ENCODE data around the gene NOP14.
A peak's percentile ranks its signal among the peaks of the same experiment; 100 is the strongest.
"Not testable (repeated sequence)": the region's sequence is repeated elsewhere in the genome, so short reads cannot be mapped to it uniquely, and the experiment has no call there.

Gene NOP14

DNA sequence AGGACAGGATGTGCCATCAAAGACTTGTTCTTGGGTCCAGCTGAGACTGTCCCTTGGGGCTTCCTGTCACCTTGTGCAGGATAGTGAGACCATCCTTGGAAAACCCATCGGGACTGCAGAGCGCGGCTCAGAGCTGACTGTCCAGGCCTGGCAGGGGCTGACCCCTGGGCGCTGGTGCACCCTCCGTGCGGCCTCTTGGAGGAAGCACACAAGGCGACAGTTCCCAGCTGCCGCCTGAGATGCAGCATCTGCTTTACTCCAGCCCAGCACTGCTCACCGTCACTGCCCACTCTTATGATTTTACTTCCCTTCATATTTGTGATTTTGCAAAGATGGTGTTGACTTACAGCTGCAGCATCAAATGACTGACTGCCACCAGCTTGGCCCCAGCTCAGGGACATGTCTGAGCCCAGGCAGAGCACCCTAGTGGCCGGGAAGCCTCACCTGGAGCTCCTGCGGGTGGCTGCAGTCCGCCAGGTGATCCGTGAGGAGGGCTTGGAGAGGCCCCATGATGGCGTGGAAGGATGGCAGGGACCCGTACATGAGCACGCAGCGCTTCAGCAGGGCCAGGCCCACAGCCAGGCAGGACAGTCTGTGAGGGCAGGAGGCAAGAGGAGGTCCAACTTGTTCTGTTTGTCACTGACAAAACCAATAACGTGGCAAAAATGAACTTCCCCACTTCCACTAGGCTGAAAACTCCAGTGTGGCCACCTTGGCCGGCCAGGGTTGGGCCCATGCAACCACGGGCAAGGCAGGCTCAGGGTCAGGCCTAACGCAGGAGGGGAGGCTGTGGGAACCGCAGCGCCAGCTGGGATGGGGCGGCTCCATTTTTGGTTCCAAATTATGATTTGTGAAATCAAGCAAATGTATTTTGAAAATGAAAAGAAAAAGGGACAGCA lies 21.8 kb downstream of the NOP14 start:
- no peak for DNase-seq

- no peak for DNase-seq
Measured at GRCh38 chr4:2940267-2941137, 22.7 kb downstream of the NOP14 start.

GRCh38 chr4:2939383-2940243 lies 23.6 kb downstream of the NOP14 start:
- no peak for DNase-seq

DNA sequence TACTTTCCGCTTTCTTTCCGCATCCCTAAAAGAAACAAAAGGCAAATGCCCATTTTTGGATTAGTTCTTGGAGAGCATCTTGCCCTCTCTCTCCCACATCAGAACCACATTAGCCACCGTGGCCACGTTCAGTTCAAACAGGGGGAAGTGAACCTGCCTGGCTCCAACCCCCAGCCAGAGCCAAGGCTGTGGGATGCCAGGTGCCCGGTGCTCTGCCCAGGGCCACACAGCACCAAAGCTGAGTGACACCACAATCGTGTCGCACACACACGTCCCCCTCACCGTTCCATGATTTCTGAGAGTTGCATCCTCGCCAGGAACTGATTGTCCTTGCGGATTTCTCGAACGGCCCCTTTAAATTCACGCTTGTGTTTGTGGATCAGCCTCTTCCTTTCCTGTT lies 24.3 kb downstream of the NOP14 start:
- DNase-seq: no peak

DNA sequence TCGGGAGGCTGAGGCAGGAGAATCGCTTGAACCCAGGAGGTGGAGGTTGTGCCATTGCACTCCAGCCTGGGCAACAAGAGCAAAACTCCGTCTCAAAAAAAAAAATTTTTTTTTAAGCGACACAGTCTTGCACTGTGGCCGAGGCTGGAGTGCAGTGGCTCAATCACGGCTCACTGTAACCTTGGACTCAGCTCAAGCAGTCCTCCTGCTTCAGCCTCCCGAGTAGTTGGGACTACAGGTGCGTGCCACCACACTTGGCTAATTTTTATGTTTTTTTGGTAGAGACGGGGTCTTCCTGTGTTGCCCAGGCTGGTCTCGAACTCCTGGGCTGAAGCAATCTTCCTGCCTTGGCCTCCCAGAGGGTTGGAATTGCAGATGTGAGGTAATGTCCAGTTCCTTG lies 24.8 kb downstream of the NOP14 start:
- DNase-seq: not testable (repeated sequence)

GRCh38 chr4:2937986-2938385 lies 25.2 kb downstream of the NOP14 start:
- DNase-seq: no peak

DNA sequence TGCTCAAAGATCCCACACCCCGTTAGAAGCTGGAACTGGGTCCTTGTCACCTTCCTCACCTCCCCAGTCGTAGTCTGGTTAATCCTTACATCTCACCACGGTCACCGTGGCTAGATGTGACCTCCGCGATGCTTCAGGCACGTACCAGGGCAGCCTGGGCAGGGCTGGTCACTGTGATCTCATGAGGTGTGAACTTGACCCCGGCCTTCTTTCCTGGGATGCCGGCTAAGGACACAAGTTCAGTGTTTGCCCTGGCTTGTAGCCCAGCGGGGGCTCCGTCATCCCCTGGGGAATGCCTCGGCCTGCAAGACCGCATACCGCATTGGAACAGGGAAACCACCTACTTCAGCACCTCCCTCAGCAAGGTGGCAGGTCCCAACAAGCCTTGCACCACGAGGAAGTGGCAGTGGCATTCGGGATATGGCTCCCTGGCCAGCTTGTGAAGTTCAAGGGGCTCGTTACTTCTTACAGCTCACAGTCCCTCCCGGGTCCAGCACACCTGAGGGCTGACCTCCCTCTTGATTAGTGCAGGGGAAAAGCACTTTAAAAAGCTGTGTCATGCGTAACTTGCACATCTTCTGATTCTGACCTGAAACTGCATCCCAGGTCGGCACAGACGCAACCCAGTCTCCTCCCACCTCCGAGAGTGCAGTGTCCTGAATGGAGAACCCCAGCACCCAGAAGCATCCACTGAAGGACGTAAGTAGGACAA lies 25.9 kb downstream of the NOP14 start:
- no peak for DNase-seq

DNA sequence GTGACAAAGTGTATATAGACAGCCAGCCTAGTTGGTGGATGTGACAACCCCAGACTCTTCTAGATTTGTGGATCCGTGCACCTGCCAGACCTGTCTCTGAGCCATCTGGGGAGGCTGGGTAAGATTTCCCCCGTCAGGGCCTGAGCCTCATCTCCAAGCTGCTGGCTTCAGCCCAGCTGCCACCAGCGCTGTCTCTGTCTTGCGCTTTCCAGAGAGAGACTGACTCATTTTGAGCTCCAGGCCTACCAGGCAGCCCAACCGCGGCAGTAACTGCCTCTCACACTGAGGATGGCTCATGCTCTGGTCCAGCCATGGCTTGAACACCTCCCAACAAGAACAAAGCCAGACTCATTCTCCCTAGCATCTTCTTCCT lies 26.4 kb downstream of the NOP14 start:
- DNase-seq: no peak

- no peak for DNase-seq
Measured at GRCh38 chr4:2935762-2936743, 27.2 kb downstream of the NOP14 start.

- DNase-seq: peak; percentile 81 to 96 (median 90)
Measured at GRCh38 chr4:2934813-2935761, 28.1 kb downstream of the NOP14 start.

GRCh38 chr4:2934077-2934812 lies 29.0 kb downstream of the NOP14 start:
- DNase-seq: peak in 2 of 3 experiments; percentile 6 to 32

GRCh38 chr4:2933566-2934076 lies 29.6 kb downstream of the NOP14 start:
- no peak for DNase-seq

- DNase-seq: no peak
Measured at GRCh38 chr4:2932951-2933565, 30.1 kb downstream of the NOP14 start.

DNA sequence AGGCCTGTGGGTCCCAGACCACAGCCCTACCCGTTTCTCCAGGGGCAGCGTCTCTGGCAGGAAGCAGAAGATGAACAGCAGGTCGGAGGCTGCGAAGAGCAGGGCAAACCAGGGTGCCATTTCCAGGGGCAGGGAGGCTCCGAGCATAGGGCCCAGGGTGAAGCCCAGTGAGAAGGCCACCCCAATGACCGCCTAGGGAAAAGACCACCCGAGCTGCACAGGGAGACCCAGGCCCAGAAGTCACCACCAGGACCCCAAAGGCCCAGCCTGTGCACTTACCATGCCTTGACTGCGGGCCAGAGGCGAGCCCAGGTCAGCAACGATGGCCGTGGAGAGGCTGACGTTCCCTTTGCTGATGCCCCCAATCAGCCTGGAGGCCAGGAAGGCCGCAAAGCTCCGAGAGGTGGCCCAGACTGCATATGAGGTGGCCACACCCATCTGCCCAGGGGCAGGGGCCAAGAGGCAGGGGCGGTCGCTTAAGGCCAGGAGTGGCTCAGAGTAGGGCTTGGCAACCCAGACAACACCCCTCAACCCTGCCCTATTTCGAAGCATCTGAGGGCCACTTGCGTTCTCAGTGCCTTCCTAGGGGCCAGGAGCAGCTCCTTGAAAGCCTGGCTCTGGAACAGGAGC lies 30.8 kb downstream of the NOP14 start:
- DNase-seq: no peak

GRCh38 chr4:2931512-2932301 lies 31.5 kb downstream of the NOP14 start:
- no peak for DNase-seq

DNA sequence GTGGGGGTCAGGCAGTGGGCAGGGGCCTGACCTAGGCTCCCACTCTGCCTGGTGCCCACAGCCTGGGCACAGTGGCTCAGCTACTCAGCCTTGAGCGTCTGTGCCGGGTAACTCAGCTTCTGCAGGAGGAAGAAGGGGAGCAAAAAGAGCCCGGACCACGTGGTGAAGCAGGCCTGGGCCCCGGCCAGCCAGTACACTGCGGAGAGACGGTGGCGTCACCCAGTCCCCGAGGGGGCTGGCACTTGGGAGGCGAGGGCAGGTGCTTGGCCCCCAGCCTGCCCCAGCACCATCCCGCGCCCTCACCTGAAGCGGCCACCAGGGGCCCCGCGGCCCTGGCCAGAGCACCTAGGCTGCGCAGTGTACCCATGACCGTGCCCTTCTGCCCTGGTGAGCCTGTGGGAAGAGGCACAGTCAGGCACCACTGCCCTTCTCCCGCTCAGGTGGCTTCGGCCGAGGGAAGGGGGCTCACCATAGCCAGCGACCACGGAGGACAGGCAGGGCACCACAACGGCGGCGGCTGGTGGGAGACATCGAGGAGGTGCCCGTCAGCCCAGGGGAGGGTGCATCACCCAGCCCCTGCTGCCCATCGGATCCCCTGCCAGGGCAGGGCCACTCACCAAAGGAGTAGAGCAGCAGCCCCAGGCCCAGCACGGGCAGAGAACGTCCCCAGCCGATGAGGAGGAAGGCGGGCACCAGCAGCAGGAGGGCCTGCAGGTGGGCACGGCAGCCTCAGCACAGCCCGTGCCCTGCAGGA lies 32.3 kb downstream of the NOP14 start:
- no peak for DNase-seq
